Right hindlimb (tissue), 1 donor: ENCODE data around the gene ENAH.
"Not testable (repeated sequence)": the region's sequence is repeated elsewhere in the genome, so short reads cannot be mapped to it uniquely, and the experiment has no call there.

Experiments used
- DNase-seq: peaks from one replicate; pipeline ENCODE4 v3.0.0-alpha.2; 2018

Gene ENAH

DNA sequence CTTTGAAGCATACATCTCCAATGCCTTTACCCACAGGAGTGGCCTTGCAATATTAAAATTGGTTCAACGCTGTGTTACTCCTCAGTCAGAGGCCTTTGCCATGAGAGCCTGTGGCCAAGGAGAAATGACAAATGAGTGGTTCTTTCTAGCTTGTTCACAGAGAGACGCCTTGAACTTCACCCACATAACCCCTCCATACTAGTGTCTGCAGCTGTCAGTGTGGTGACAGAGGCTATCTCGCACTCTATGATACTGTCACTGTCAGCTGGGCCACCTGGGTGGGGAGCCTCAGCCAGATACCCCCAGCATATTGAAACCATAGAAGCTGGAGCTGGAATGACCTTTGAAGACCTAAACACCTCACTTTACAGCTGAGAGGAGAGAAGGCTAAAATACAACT is 167.7 kb downstream of the ENAH start:
- DNase-seq, result no peak

GRCh38 chr1:225484657-225485214 is 168.2 kb downstream of the ENAH start:
- DNase-seq, result no peak

DNA sequence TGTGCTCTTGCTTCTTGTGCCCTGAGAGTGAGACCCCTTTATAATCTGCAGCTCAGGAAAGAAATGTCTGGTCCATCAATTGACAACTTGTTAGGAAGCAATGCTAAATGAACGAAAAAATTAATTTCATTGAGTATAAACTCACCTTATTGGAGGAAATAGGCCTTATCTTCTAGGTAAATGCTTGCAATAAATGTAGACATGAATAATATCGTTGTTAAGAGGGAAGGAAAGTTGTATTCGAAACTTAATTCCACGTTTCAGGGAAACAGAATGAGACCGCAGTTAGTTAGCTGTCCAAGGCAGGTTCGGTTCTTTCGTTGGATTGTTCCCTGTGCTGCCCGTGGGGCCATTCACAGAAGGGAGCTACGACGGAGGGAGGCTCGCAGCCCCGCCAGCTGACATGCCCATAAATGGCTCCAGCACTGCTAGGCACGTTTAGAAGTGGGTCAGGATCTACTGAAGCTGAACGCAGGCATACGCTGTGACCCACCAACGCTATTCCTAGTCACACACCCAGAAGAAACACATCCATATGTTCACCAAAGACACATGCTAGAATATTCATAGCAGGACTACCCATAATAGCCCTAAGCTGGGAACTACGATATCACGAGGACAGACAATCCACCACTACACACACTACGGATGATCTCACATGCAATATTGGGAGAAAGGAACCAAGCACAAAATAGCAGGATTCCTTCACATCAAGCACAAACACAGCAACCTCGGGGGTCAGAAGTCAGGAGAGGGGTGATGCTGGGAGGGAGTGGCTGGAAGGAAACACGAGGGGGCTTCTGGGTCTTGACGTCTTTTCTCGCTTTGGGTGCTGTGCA is 168.9 kb downstream of the ENAH start:
- no peak for DNase-seq

DNA sequence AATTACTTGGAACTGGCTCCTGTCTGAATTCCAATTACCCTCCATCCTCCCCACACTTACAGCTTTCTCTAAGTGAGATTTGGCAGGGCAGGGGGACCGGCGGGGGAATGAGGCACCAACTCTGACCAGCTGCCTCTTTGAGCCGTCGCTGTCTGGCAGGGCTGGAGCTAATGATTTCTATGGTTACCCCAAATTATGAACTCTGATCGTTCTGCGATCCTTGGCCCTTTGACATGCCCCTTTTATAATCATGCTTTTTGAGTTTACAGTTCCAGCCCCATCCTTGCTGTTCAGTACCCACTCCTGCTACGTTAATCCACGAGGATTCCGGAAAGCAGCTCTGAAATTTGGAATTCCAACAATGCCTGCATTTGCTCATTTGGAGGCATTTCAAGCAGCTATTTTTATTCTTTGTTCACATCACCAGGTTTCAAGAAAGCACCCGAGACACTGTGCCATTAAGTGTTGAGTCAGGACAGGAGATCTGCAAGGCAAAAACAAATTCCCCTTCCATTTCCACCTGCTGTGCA is 170.4 kb downstream of the ENAH start:
- DNase-seq, result no peak

- DNase-seq, result no peak
Observed at GRCh38 chr1:225481738-225482137, 171.2 kb downstream of the ENAH start.

- DNase-seq, result no peak
Observed at GRCh38 chr1:225480825-225481434, 172.0 kb downstream of the ENAH start.

DNA sequence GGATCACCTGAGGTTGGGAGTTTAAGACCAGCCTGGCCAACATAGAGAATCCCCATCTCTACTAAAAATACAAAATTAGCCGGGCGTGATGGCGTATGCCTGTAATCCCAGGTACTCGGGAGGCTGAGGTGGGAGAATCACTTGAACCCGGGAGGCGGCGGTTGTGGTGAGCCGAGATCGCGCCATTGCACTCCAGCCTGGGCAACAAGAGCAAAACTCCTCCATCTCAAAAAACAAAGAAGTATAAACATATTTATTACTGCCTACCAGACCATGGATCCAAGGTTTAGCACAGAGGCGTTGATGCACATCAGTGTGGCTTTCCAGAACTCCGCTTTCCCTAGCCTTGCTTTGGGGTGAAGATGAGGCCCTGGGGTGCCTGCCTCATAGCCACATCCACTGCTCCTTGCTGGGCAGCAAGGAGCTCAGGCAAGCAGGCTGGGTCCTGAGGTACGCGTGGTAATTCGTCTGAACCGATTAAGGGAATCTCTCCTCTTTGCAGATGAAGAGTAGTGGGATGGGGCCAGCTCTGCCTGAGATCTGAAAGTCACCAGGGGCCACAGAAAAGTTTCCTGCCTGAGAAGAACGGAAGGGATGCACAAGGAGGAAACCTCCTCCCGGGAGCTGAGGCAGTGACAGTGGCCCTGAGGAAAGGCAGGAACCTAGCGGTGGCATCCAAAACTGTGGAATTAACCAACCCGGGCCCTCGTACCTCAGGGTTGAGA is 172.8 kb downstream of the ENAH start:
- DNase-seq, result no peak

DNA sequence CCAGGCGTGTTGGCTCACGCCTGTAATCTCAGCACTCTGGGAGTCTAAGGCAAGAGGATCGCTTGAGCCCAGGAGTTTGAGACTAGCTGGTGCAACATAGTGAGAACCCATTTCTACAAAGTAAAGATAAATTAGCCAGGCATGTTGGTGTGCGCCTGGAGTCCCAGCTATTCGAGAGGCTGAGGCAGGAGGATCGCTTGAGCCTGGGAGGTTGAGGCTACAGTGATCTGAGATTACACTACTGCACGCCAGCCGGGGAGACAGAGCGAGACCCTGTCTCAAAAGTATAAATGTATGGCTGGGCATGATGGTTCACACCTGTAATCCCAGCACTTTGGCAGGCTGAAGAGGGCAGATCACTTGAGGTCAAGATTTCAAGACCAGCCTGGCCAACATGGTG is 173.6 kb downstream of the ENAH start:
- DNase-seq, result no peak

DNA sequence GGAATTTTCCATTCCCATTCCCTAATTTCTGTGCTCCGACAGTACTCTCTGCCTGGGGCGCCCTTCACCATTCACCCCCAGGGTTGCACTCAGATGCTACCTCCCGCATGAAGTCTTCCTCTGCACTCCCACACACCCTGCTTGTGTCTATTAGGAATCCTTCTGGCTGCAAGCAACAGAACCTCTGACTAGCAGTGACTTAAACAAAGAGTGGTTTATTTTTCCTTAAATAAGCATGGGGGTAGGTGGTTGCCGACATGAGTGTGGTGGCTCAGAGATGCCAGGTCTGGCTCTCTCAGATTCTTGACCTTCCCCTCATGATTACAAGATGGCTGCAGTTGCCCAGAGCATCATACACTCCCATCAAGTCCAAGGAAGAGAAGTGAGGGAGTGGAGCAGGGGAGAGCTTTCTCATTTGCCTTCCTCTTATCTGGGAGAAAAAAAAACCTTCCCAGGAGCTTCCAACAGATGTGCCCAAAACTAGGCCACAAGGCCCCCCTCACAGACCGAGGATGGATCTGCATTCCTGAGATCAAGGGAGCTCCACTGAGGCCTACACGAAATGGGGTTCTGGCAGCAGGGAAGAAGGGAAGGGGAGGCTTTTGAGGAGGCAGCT is 175.5 kb downstream of the ENAH start:
- DNase-seq, result no peak

DNA sequence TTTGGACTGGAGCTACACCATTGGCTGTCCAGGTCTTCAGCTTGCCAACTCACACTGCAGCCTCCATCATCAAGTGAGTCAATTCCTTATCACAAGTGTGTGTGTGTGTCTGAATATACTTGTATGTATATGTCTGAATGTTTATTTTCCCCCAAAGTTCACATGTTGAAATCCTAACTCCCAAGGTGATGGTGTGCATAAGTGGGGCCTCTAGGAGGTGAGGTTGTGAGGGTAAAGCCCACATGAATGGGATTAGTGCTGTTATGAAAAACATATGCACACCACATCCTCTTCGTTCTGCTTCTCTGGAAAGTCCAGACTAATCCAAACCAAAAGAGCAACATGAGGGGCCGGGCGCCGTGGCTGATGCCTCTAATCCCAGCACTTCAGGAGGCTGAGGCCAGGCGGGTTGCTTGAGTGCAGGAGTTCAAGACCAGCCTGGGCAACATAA is 176.4 kb downstream of the ENAH start:
- DNase-seq, result no peak

DNA sequence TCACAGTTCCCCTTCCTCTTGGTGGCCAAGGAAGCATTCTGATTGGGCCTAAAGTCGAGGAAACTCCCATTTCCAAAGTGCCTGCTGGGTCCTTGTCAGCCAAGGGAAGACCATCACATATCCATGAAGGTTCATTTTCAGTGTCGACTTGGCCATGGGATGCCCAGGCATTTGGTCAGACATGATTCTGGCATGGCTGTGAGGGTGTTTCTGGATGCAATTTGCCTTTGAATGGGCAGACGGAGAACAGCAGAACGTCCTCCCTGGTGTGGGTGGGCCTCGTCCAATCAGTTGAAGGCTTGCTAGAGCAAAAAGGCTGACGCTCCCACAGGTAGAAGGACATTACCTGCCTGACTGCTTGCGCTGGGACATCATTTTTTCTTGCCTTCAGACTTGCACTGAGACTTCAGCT is 176.8 kb downstream of the ENAH start:
- DNase-seq, result no peak

DNA sequence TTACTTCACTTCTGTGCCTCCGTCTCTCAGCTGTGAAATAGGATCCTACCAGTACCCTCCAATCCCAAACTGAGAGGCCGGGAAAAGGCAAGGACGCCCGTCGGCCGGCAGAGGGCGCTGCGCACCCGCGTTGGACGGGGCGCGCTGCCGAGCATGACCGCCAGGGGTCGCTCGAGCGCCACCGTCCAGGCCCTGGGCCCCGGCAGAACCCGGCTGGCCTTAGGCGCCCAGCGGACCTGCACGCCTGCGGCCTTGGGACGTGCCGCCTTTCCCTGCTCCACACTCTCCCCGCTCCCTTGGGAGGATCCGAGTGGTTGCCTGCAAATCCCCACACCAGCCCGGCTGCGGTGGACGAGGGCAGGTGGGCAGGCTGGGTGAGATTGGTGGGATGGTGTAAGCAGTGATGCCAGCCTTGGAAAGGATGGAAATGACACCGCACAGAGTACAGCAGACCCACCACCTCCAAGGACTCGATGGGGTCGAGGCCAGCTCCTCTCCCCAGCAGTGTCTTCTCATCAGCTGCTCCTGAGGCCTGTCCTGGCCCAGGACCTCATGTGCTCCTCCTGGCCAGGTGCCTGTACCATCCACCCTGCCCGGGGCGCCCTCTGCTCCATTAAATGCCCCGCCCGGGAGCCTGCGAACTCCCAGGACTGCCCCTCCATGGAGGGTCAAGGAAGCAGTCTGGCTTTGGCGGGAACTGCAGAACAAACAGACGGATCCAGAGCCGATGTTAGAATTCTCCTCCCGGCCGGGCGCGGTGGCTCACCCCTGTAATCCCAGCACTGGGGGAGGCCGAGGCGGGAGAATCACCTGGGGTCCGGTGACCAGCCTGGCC is 177.7 kb downstream of the ENAH start:
- DNase-seq, result peak; percentile 85

DNA sequence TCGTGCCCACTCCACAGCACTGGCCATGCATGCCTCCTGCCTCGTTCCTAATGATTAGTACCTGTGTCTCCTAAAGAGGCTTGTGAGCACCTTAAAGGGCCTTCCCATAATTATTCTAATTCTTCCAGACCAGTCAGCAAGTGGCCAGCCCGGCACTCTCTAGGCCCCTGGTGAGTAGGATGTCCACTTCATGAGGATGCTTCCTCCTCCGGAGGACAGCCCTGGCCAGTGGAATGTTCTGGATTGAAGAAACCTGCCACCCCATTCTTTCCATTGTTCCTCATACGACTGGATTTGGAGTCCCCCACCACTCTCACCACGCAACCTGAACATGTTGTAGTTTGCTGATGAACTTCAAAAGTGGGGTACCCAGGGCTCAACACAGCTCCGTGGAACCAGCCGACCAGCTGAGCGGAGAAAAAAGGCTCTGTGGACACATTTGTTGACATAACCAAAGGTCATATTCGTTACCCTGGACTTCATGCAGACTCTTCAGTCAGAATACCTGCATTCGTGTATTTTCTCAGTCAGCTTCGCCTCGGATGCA is 178.4 kb downstream of the ENAH start:
- DNase-seq, result no peak

- DNase-seq, result not testable (repeated sequence)
Observed at GRCh38 chr1:225473676-225474438, 179.1 kb downstream of the ENAH start.

GRCh38 chr1:225473266-225473665 is 179.7 kb downstream of the ENAH start:
- DNase-seq, result not testable (repeated sequence)

GRCh38 chr1:225471453-225472301 is 181.2 kb downstream of the ENAH start:
- no peak for DNase-seq

GRCh38 chr1:225471109-225471452 is 181.8 kb downstream of the ENAH start:
- DNase-seq, result no peak

DNA sequence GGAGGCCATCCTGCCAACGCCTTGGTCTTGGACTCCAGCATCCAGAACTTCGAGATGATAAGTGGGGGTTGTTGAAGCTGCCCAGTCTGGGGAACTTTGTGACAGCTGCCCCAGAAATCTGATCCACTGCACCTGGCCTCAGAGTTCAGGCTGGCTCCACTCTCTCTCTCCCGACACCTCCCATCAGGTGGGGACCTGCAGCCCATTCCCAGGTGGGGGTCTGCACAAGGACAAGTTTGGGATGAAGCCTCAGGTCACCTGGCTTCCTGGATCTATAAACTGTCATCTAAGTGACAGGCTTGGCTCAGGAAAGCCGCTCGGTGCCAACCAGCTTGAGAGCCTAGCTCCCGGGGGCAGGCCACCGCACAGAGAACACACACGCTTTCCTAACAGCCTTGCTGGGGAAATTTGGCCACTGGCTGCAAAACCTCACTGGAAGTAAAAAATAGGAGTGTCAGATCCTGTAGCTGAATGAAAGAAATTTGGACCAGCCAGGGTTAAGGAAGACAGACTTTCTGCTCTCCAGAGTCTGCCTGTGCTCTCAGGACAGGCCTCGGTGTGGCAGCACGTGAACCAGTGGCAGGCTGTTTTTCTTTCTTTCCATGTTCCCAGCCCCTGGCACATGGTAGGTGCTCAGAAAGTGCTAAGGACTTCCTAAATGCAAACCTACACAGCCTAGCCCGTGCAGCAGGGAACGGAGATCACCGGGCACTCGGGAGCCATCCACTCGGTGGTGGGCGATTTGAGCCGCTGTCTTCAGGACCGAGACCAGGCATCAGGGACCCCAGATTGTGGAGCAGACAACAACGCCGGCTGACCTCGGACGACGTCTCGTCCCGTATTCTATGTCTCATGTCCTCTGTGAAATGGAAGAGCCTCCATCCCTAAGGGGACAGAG is 182.5 kb downstream of the ENAH start:
- no peak for DNase-seq

DNA sequence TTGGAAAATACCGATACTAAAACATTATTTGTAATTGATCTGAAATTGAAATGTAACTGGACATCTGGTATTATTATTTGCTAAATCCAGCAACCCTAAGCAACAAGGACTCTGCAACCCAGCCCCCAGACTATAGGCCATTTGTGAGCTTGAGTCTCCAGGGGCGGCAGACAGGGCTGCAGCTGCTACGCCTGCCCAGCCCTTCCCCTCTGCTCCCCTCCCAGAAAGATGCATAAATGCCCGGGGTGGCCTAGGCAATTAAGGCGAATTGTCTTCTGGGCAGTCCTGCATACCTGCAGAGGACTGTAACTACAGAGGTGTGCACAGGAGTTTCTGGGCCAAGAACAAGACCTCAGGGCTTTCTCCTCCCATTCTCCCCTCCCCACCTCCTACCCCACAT is 183.9 kb downstream of the ENAH start:
- no peak for DNase-seq
